WTC11 (cell line): ENCODE results near the gene SLC11A2. TPM values are rescaled to one million over a fixed set of nuclear protein-coding genes. Genes with fewer than 3 reads are reported as not detected.

Experiments
- ATAC-seq: fragments of 200-7000 bp; cut with Tn5 transposase; 2 replicates; pipeline ENCODE4 v1.10.0; 2021; ENCODE audit warnings: mild to moderate bottlenecking, moderate library complexity
- CTCF ChIA-PET: fragments of 300-600 bp; sonication (Branson Sonifier 250); formaldehyde crosslinking; loops from one replicate; lab custom pipeline; 2021; ENCODE audit warnings: antibody characterized with exemption; lab: Charles Lee
- POLR2A ChIA-PET: fragments of 350-600 bp; sonication (Branson Sonifier 250); formaldehyde crosslinking; loops from one replicate; lab custom pipeline; 2021; ENCODE audit warnings: antibody characterized with exemption; lab: Charles Lee
- DNase-seq: peaks from one replicate; pipeline ENCODE4 v3.0.0; 2021; ENCODE audit warnings: low spot score
- H3K27ac Mint-ChIP-seq: 2 replicates; pipeline ENCODE4 v1.8.0; 2021; ENCODE audit warnings: mixed read lengths
- H3K27me3 Mint-ChIP-seq: 2 replicates; pipeline ENCODE4 v1.8.0; 2021; ENCODE audit warnings: low read depth, mild to moderate bottlenecking, moderate library complexity, mixed read lengths
- H3K36me3 Mint-ChIP-seq: 2 replicates; pipeline ENCODE4 v1.8.0; 2021; ENCODE audit warnings: mixed read lengths
- H3K4me1 Mint-ChIP-seq: 2 replicates; pipeline ENCODE4 v1.8.0; 2022; ENCODE audit warnings: mixed read lengths
- H3K4me3 Mint-ChIP-seq: 2 replicates; pipeline ENCODE4 v1.8.0; 2021; ENCODE audit warnings: mild to moderate bottlenecking, moderate library complexity, mixed read lengths
- H3K9me3 Mint-ChIP-seq: 2 replicates; pipeline ENCODE4 v1.8.0; 2021; ENCODE audit warnings: mixed read lengths
- ATF2 ChIP-seq: sonication (generic); formaldehyde crosslinking; IDR thresholded peaks from 2 replicates; pipeline ENCODE4 v1.8.1; 2022; ENCODE audit warnings: low read depth, missing genetic modification reagents, borderline replicate concordance
- CBFB ChIP-seq: sonication (generic); formaldehyde crosslinking; IDR thresholded peaks from 2 replicates; pipeline ENCODE4 v1.8.1; 2022; ENCODE audit warnings: mild to moderate bottlenecking, low read depth, missing genetic modification reagents
- CDX4 ChIP-seq: fragments of 250-450 bp; sonication (Bioruptor Pico); IDR thresholded peaks from 2 replicates; pipeline ENCODE4 v1.9.0; 2021; ENCODE audit warnings: moderate library complexity, mild to moderate bottlenecking, inconsistent platforms, borderline replicate concordance
- E2F4 ChIP-seq: sonication (generic); formaldehyde crosslinking; IDR thresholded peaks from 2 replicates; pipeline ENCODE4 v1.8.1; 2022; ENCODE audit warnings: low read depth, mild to moderate bottlenecking, moderate library complexity, missing genetic modification reagents, borderline replicate concordance
- E2F5 ChIP-seq: sonication (generic); formaldehyde crosslinking; IDR thresholded peaks from 2 replicates; pipeline ENCODE4 v1.8.1; 2022; ENCODE audit warnings: mild to moderate bottlenecking, moderate library complexity, missing genetic modification reagents
- EMX1 ChIP-seq: fragments of 250-450 bp; sonication (Bioruptor Pico); IDR thresholded peaks from 2 replicates; pipeline ENCODE4 v1.8.0; 2021; ENCODE audit warnings: mild to moderate bottlenecking
- FOXP1 ChIP-seq: sonication (generic); formaldehyde crosslinking; IDR thresholded peaks from 2 replicates; pipeline ENCODE4 v1.8.0; 2022; ENCODE audit warnings: missing genetic modification reagents, mild to moderate bottlenecking, moderate library complexity, borderline replicate concordance
- GABPB1 ChIP-seq: sonication (generic); formaldehyde crosslinking; IDR thresholded peaks from 2 replicates; pipeline ENCODE4 v1.8.1; 2023; ENCODE audit warnings: mild to moderate bottlenecking, missing genetic modification reagents
- GTF2I ChIP-seq: fragments of 250-450 bp; sonication (Bioruptor Pico); conservative IDR thresholded peaks from 2 replicates; pipeline ENCODE4 v1.4.0; 2021; ENCODE audit warnings: mild to moderate bottlenecking
- JAZF1 ChIP-seq: fragments of 250-450 bp; sonication (Bioruptor Pico); IDR thresholded peaks from 2 replicates; pipeline ENCODE4 v1.9.0; 2021; ENCODE audit warnings: moderate library complexity, mild to moderate bottlenecking, inconsistent platforms
- MLX ChIP-seq: sonication (generic); formaldehyde crosslinking; IDR thresholded peaks from 2 replicates; pipeline ENCODE4 v1.8.1; 2023; ENCODE audit warnings: mild to moderate bottlenecking, missing genetic modification reagents, moderate library complexity
- MXD4 ChIP-seq: fragments of 250-450 bp; sonication (Bioruptor Pico); IDR thresholded peaks from 2 replicates; pipeline ENCODE4 v1.8.0; 2021; ENCODE audit warnings: mild to moderate bottlenecking, moderate library complexity, borderline replicate concordance
- NFATC4 ChIP-seq: fragments of 250-450 bp; sonication (Bioruptor Pico); IDR thresholded peaks from 2 replicates; pipeline ENCODE4 v1.9.0; 2021; ENCODE audit warnings: mild to moderate bottlenecking
- PREB ChIP-seq: sonication (generic); formaldehyde crosslinking; IDR thresholded peaks from 2 replicates; pipeline ENCODE4 v1.8.1; 2022; ENCODE audit warnings: mild to moderate bottlenecking, missing genetic modification reagents, moderate library complexity, borderline replicate concordance
- RORB ChIP-seq: fragments of 250-450 bp; sonication (Bioruptor Pico); IDR thresholded peaks from 2 replicates; pipeline ENCODE4 v1.9.0; 2021; ENCODE audit warnings: mild to moderate bottlenecking
- SP1 ChIP-seq: sonication (generic); formaldehyde crosslinking; conservative IDR thresholded peaks from 2 replicates; pipeline ENCODE4 v1.8.1; 2022; ENCODE audit warnings: missing genetic modification reagents
- TP53 ChIP-seq: sonication (generic); formaldehyde crosslinking; IDR thresholded peaks from 2 replicates; pipeline ENCODE4 v1.8.1; 2023; ENCODE audit warnings: mild to moderate bottlenecking, missing genetic modification reagents
- ZMAT4 ChIP-seq: fragments of 250-450 bp; sonication (Bioruptor Pico); IDR thresholded peaks from 2 replicates; pipeline ENCODE4 v1.9.0; 2021; ENCODE audit warnings: mild to moderate bottlenecking
- ZNF121 ChIP-seq: sonication (generic); formaldehyde crosslinking; IDR thresholded peaks from 2 replicates; pipeline ENCODE4 v1.8.0; 2023; ENCODE audit warnings: missing genetic modification reagents
- ZNF219 ChIP-seq: sonication (generic); formaldehyde crosslinking; IDR thresholded peaks from 2 replicates; pipeline ENCODE4 v1.8.0; 2023; ENCODE audit warnings: missing genetic modification reagents, mild to moderate bottlenecking, borderline replicate concordance
- ZNF263 ChIP-seq: sonication (generic); formaldehyde crosslinking; IDR thresholded peaks from 2 replicates; pipeline ENCODE4 v1.8.1; 2022; ENCODE audit warnings: low read depth, mild to moderate bottlenecking, moderate library complexity, missing genetic modification reagents
- ZNF317 ChIP-seq: sonication (generic); formaldehyde crosslinking; IDR thresholded peaks from 2 replicates; pipeline ENCODE4 v1.8.1; 2023; ENCODE audit warnings: low read depth, mild to moderate bottlenecking, moderate library complexity, missing genetic modification reagents, borderline replicate concordance
- ZNF396 ChIP-seq: fragments of 250-450 bp; sonication (Bioruptor Pico); IDR thresholded peaks from 2 replicates; pipeline ENCODE4 v1.8.0; 2021; ENCODE audit warnings: mild to moderate bottlenecking, moderate library complexity, borderline replicate concordance
- ZSCAN18 ChIP-seq: fragments of 250-450 bp; sonication (Bioruptor Pico); IDR thresholded peaks from 2 replicates; pipeline ENCODE4 v2.1.2; 2022; ENCODE audit warnings: mild to moderate bottlenecking, moderate library complexity
- total RNA-seq: library from RNA; stranded (reverse); gene quantifications from 3 replicates; pipeline ENCODE4 v1.2.3, GENCODE V29; 2021

SLC11A2 gene
- total RNA-seq, 1 experiment from 2014 or later = 58.0 TPM

- peaks cover 24% of the 10 kb centered on the region for H3K4me1 Mint-ChIP-seq
- POLR2A ChIA-PET = no interaction called here
- H3K27me3 Mint-ChIP-seq = no peaks in the 10 kb centered on the region
- CTCF ChIA-PET = no interaction called here
- no peaks in the 10 kb centered on the region for H3K36me3 Mint-ChIP-seq
- ATAC-seq = no peak
- no peak overlapping the region for H3K27ac Mint-ChIP-seq
- H3K9me3 Mint-ChIP-seq = no peaks in the 10 kb centered on the region
- TF ChIP-seq ZNF317 (CRISPR knock-in tag) (no peak), MLX (CRISPR knock-in tag) (no peak), FOXP1 (no peak), PREB (CRISPR knock-in tag) (no peak), EMX1 (CRISPR knock-in tag) (no peak), ZSCAN18 (no peak), GTF2I (CRISPR knock-in tag) (no peak), ZNF263 (no peak), MXD4 (CRISPR knock-in tag) (no peak), ZNF121 (CRISPR knock-in tag) (no peak), ZNF219 (CRISPR knock-in tag) (no peak), RORB (CRISPR knock-in tag) (no peak), SP1 (CRISPR knock-in tag) (no peak), ZMAT4 (CRISPR knock-in tag) (no peak)
- H3K4me3 Mint-ChIP-seq = no peak overlapping the region
- DNase-seq = no peak
Observed at GRCh38 chr12:50937653-50938052, 88.5 kb downstream of the SLC11A2 start.

- no peak overlapping the region for H3K27ac Mint-ChIP-seq
- DNase-seq (no peak), ATAC-seq (no peak)
- H3K36me3 Mint-ChIP-seq = no peaks in the 10 kb centered on the region
- no peaks in the 10 kb centered on the region for H3K9me3 Mint-ChIP-seq
- ChIA-PET POLR2A (no interaction called here), CTCF (no interaction called here)
- H3K4me1 Mint-ChIP-seq = peaks cover 25% of the 10 kb centered on the region
- no peaks in the 10 kb centered on the region for H3K27me3 Mint-ChIP-seq
- no peak overlapping the region for H3K4me3 Mint-ChIP-seq
- no peak for TF ChIP-seq JAZF1 (CRISPR knock-in tag)
- TF ChIP-seq E2F4 (CRISPR knock-in tag) = no peak
- TF ChIP-seq E2F5 (CRISPR knock-in tag) = no peak
- no peak for TF ChIP-seq ZNF317 (CRISPR knock-in tag)
- TF ChIP-seq ZMAT4 (CRISPR knock-in tag) = no peak
- no peak for TF ChIP-seq CBFB (CRISPR knock-in tag)
- no peak for TF ChIP-seq NFATC4 (CRISPR knock-in tag)
- no peak for TF ChIP-seq TP53 (CRISPR knock-in tag)
- TF ChIP-seq GABPB1 (CRISPR knock-in tag) = no peak
- TF ChIP-seq CDX4 (CRISPR knock-in tag) = no peak
- TF ChIP-seq ZNF396 = no peak
- no peak for TF ChIP-seq ATF2 (CRISPR knock-in tag)
Observed at GRCh38 chr12:50936821-50937530, 89.2 kb downstream of the SLC11A2 start.
